Karpas-422 (cell line): ENCODE results near the gene PARVB. TPM values are rescaled to one million over a fixed set of nuclear protein-coding genes. Genes with fewer than 3 reads are reported as not detected.

ENCODE experiments used
- DNase-seq: peaks from one replicate; pipeline ENCODE4 v3.0.0-alpha.2; 2015
- H2AFZ ChIP-seq: fragments of 200-600 bp; sonication (generic); 2 replicates; pipeline ENCODE4 v1.6.1; 2014; ENCODE audit warnings: antibody characterized with exemption, low read length, mixed read lengths
- H3K27ac ChIP-seq: fragments of 200-600 bp; sonication (generic); 2 replicates; pipeline ENCODE4 v1.5.1; 2014; ENCODE audit warnings: mild to moderate bottlenecking, low read length, moderate library complexity
- H3K27me3 ChIP-seq: fragments of 200-600 bp; sonication (generic); 2 replicates; pipeline ENCODE4 v1.6.1; 2014; ENCODE audit warnings: low read length, mixed read lengths
- H3K36me3 ChIP-seq: fragments of 200-600 bp; sonication (generic); 2 replicates; pipeline ENCODE4 v1.6.1; 2014; ENCODE audit warnings: low read length, mixed read lengths; ENCODE audit not compliant: insufficient read depth
- H3K4me1 ChIP-seq: fragments of 200-600 bp; sonication (generic); 2 replicates; pipeline ENCODE4 v1.6.1; 2014; ENCODE audit warnings: mild to moderate bottlenecking, low read length, mixed read lengths
- H3K4me2 ChIP-seq: fragments of 200-600 bp; sonication (generic); 2 replicates; pipeline ENCODE4 v1.6.1; 2014; ENCODE audit warnings: low read length, low read depth, mild to moderate bottlenecking; ENCODE audit not compliant: poor library complexity, severe bottlenecking
- H3K4me3 ChIP-seq: fragments of 200-600 bp; sonication (generic); 2 replicates; pipeline ENCODE4 v1.5.1; 2014; ENCODE audit warnings: mild to moderate bottlenecking, antibody characterized with exemption, low read length, mixed read lengths
- H3K79me2 ChIP-seq: fragments of 200-600 bp; sonication (generic); 2 replicates; pipeline ENCODE4 v1.6.1; 2014; ENCODE audit warnings: mild to moderate bottlenecking, low read length, mixed read lengths
- H3K9ac ChIP-seq: fragments of 200-600 bp; sonication (generic); 2 replicates; pipeline ENCODE4 v1.6.0; 2014; ENCODE audit warnings: low read length
- H3K9me2 ChIP-seq: fragments of 200-600 bp; sonication (generic), shearing (Covaris generic); replicated peaks from 2 replicates; pipeline ENCODE4 v1.6.0; 2014; ENCODE audit warnings: mild to moderate bottlenecking, low read length, moderate library complexity; ENCODE audit not compliant: insufficient read depth
- H3K9me3 ChIP-seq: fragments of 300-700, 200-600 bp; sonication (generic); 2 replicates; pipeline ENCODE4 v1.6.1; 2014; ENCODE audit warnings: low read length, mixed read lengths
- H4K20me1 ChIP-seq: fragments of 200-600 bp; sonication (generic); 2 replicates; pipeline ENCODE4 v1.6.1; 2014; ENCODE audit warnings: mild to moderate bottlenecking, antibody characterized with exemption, low read length, low read depth; ENCODE audit not compliant: insufficient read depth
- total RNA-seq: library from RNA; depleted of rRNA; stranded (reverse); fragments of >200 nt; shearing (Covaris generic); gene quantifications from 2 replicates; pipeline ENCODE4 v1.2.3, GENCODE V29; 2014; ENCODE audit warnings: low replicate concordance; rRNA removed

The PARVB gene
- total RNA-seq, 1 experiment from 2014 or later, result 24.9 TPM

DNA sequence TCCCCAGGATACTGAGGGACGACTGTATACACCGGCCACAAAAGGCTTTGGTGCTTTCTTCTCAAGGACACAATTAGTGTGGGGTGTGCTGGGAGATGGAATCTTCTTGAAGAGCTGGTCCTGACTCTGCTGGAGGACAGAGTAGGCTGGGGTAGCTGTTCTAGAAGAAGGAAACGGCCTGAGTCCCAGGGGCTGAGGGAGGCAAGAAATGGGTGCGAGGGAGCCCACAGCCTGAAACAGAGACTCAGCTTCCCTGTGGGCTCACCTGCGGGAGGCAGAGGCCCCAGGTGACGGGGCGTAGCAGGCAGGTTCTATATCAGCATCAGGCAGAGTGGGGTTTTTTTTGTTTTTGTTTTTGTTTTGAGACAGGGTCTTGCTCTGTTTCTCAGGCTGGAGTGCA is 193.2 kb downstream of the PARVB start:
- Histone ChIP-seq H3K9ac (no peak overlapping the region), H3K4me1 (no peaks in the 10 kb centered on the region), H3K4me3 (no peak overlapping the region), H3K9me2 (no peaks in the 10 kb centered on the region), H3K79me2 (no peaks in the 10 kb centered on the region), H3K36me3 (no peaks in the 10 kb centered on the region), H3K27me3 (no peaks in the 10 kb centered on the region), H3K9me3 (no peaks in the 10 kb centered on the region), H3K4me2 (no peak overlapping the region), H4K20me1 (no peaks in the 10 kb centered on the region), H2AFZ (no peak overlapping the region), H3K27ac (no peak overlapping the region)
- no peak for DNase-seq

GRCh38 chr22:44218071-44218470 is 194.0 kb downstream of the PARVB start:
- no peak overlapping the region for H3K4me2 ChIP-seq
- no peaks in the 10 kb centered on the region for H3K36me3 ChIP-seq
- no peaks in the 10 kb centered on the region for H3K9me2 ChIP-seq
- H3K9ac ChIP-seq, result no peak overlapping the region
- no peak overlapping the region for H2AFZ ChIP-seq
- H3K9me3 ChIP-seq, result no peaks in the 10 kb centered on the region
- no peak for DNase-seq
- no peaks in the 10 kb centered on the region for H4K20me1 ChIP-seq
- H3K4me1 ChIP-seq, result no peaks in the 10 kb centered on the region
- no peak overlapping the region for H3K4me3 ChIP-seq
- H3K79me2 ChIP-seq, result no peaks in the 10 kb centered on the region
- no peak overlapping the region for H3K27ac ChIP-seq
- H3K27me3 ChIP-seq, result no peaks in the 10 kb centered on the region

GRCh38 chr22:44219101-44219870 is 195.2 kb downstream of the PARVB start:
- Histone ChIP-seq H3K9me2 (no peaks in the 10 kb centered on the region), H4K20me1 (no peaks in the 10 kb centered on the region), H2AFZ (no peak overlapping the region), H3K4me1 (no peaks in the 10 kb centered on the region), H3K4me3 (no peak overlapping the region), H3K4me2 (no peak overlapping the region), H3K9me3 (no peaks in the 10 kb centered on the region), H3K27me3 (no peaks in the 10 kb centered on the region), H3K79me2 (no peaks in the 10 kb centered on the region), H3K36me3 (no peaks in the 10 kb centered on the region), H3K27ac (no peak overlapping the region), H3K9ac (no peak overlapping the region)
- DNase-seq, result no peak

DNA sequence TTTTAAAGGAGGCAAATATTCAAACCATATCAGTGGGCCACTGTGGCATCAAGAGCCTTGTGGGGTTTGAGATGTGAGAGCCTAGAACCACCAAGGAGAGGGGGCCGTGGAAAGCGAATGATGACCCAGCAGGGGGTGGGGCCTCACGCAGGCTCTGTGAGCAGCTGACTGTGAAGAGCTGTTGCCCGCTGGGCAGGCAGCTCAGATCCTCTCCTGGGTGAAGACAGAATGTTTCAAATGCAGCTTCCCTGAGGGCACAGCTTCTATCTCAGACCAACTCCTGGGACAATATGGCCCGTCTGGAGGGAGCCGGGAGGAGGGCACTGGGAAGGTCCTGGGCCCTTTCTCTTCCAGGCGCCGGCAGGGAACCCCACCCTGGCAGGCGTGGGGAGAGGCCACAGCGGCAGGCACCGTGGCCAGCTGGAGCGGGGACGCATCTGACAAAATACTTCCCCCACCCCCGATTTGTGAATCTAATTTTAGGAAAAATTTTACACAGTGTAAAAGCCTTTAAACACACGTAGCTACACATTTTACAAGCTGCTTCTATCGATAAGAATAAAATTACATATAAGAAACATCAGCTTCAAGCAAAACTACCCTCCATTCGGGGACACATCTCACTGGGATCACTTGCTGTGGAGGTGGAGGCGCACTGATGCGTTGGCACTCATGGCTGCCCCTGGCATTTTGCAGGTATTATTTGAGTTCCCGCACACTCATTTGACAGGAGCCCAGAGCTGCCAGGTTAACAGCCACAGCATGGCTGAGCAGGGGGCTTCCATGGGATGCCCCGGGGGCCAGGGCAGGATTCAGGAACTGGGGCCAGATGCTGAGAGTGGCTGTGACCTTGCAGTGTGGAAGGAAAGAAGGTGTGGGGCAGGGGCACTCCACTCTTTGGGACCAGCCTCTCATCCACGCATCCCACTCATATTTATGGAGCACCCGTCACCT is 196.9 kb downstream of the PARVB start:
- Histone ChIP-seq H3K9ac (no peak overlapping the region), H3K4me3 (no peak overlapping the region), H3K79me2 (no peaks in the 10 kb centered on the region), H3K27ac (no peak overlapping the region), H3K4me1 (no peaks in the 10 kb centered on the region), H3K27me3 (no peaks in the 10 kb centered on the region), H4K20me1 (no peaks in the 10 kb centered on the region), H2AFZ (no peak overlapping the region), H3K9me2 (no peaks in the 10 kb centered on the region), H3K9me3 (no peaks in the 10 kb centered on the region), H3K36me3 (no peaks in the 10 kb centered on the region), H3K4me2 (no peak overlapping the region)
- DNase-seq, result no peak

GRCh38 chr22:44221710-44222475 is 197.8 kb downstream of the PARVB start:
- H3K4me3 ChIP-seq, result no peak overlapping the region
- H3K36me3 ChIP-seq, result no peaks in the 10 kb centered on the region
- no peaks in the 10 kb centered on the region for H3K79me2 ChIP-seq
- H4K20me1 ChIP-seq, result no peaks in the 10 kb centered on the region
- H3K9me3 ChIP-seq, result no peaks in the 10 kb centered on the region
- no peaks in the 10 kb centered on the region for H3K27me3 ChIP-seq
- no peak for DNase-seq
- H2AFZ ChIP-seq, result no peak overlapping the region
- no peak overlapping the region for H3K9ac ChIP-seq
- H3K4me1 ChIP-seq, result no peaks in the 10 kb centered on the region
- H3K4me2 ChIP-seq, result no peak overlapping the region
- H3K9me2 ChIP-seq, result no peaks in the 10 kb centered on the region
- no peak overlapping the region for H3K27ac ChIP-seq

Other genes starting within 250 kb of the PARVB start
- 0.47 TPM in 1 of 2 replicates, not detected in the other for gene EFCAB6, start 212.0 kb upstream of the PARVB start, total RNA-seq
- gene SULT4A1, start 161.8 kb upstream of the PARVB start, total RNA-seq, result not detected in 2 replicates
- not detected in 2 replicates for gene PNPLA5, start 132.3 kb upstream of the PARVB start, total RNA-seq
- not detected in 2 replicates for gene PNPLA3, start 100.5 kb upstream of the PARVB start, total RNA-seq
- 37.3 and 42.9 TPM in 2 replicates for gene SAMM50, start 68.9 kb upstream of the PARVB start, total RNA-seq
- gene PARVG, start 156.6 kb downstream of the PARVB start, total RNA-seq, result 6.3 and 6.7 TPM in 2 replicates